GM21737 (cell line): ENCODE measurements around the gene IPO11.
"Not testable (repeated sequence)": the region's sequence is repeated elsewhere in the genome, so short reads cannot be mapped to it uniquely, and the experiment has no call there.

Experiments used
- ATAC-seq: cut with Tn5 transposase; IDR thresholded peaks from one replicate; pipeline ENCODE4 v1.9.1; 2021; ENCODE audit warnings: mild to moderate bottlenecking, moderate library complexity; ENCODE audit not compliant: unreplicated experiment

The IPO11 gene

GRCh38 chr5:62594364-62594984, 181.9 kb downstream of the IPO11 start:
- no peak for ATAC-seq

- no peak for ATAC-seq
These were observed 183.5 kb downstream of the IPO11 start for GRCh38 chr5:62596096-62596495.

- ATAC-seq = no peak
These were observed 184.1 kb downstream of the IPO11 start for GRCh38 chr5:62596691-62597090.

- no peak for ATAC-seq
These were observed 184.8 kb downstream of the IPO11 start for GRCh38 chr5:62597314-62597713.

- ATAC-seq = no peak
These were observed 188.1 kb downstream of the IPO11 start for GRCh38 chr5:62600560-62601252.

- no peak for ATAC-seq
These were observed 191.4 kb downstream of the IPO11 start for GRCh38 chr5:62603934-62604333.

GRCh38 chr5:62605638-62606037, 193.1 kb downstream of the IPO11 start:
- ATAC-seq = no peak

- ATAC-seq = no peak
These were observed 194.3 kb downstream of the IPO11 start for GRCh38 chr5:62606878-62607277.

GRCh38 chr5:62607615-62608014, 195.1 kb downstream of the IPO11 start:
- no peak for ATAC-seq

- no peak for ATAC-seq
These were observed 196.3 kb downstream of the IPO11 start for GRCh38 chr5:62608529-62609511.

GRCh38 chr5:62614355-62614754, 201.8 kb downstream of the IPO11 start:
- ATAC-seq = no peak

GRCh38 chr5:62616615-62617277, 204.2 kb downstream of the IPO11 start:
- no peak for ATAC-seq

GRCh38 chr5:62617943-62618342, 205.4 kb downstream of the IPO11 start:
- ATAC-seq = no peak

GRCh38 chr5:62620761-62621160, 208.2 kb downstream of the IPO11 start:
- no peak for ATAC-seq

GRCh38 chr5:62621280-62621679, 208.7 kb downstream of the IPO11 start:
- ATAC-seq = no peak

- ATAC-seq = no peak
These were observed 210.7 kb downstream of the IPO11 start for GRCh38 chr5:62623271-62623670.

GRCh38 chr5:62624436-62624835, 211.9 kb downstream of the IPO11 start:
- ATAC-seq = not testable (repeated sequence)

- no peak for ATAC-seq
These were observed 214.0 kb downstream of the IPO11 start for GRCh38 chr5:62626534-62626933.

GRCh38 chr5:62627121-62627520, 214.6 kb downstream of the IPO11 start:
- ATAC-seq = no peak

- ATAC-seq = no peak
These were observed 215.3 kb downstream of the IPO11 start for GRCh38 chr5:62627901-62628300.
